KOPT-K1 (cell line): ENCODE results near the gene PLPPR2.
A peak's percentile ranks its signal among the peaks of the same experiment; 100 is the strongest.

ENCODE experiments used
- H3K27ac ChIP-seq: fragments of 200-600 bp; sonication (generic); 2 replicates; pipeline ENCODE4 v1.5.1; 2016; ENCODE audit warnings: antibody characterized with exemption, mild to moderate bottlenecking, low read depth, low read length; ENCODE audit not compliant: poor library complexity, severe bottlenecking
- H3K36me3 ChIP-seq: fragments of 200-600 bp; sonication (generic); 2 replicates; pipeline ENCODE4 v1.5.1; 2017; ENCODE audit warnings: antibody characterized with exemption, mild to moderate bottlenecking, low read length, moderate library complexity; ENCODE audit not compliant: insufficient read depth
- H3K9me3 ChIP-seq: fragments of 200-600 bp; sonication (generic); 2 replicates; pipeline ENCODE4 v1.5.1; 2017; ENCODE audit warnings: antibody characterized with exemption, low read length, mild to moderate bottlenecking; ENCODE audit not compliant: insufficient read depth, poor library complexity, severe bottlenecking

PLPPR2 gene

GRCh38 chr19:11356676-11357550 lies 1.7 kb downstream of the PLPPR2 start:
- Histone ChIP-seq H3K27ac (no peak overlapping the region), H3K36me3 (no peaks in the 10 kb centered on the region), H3K9me3 (no peaks in the 10 kb centered on the region)

- Histone ChIP-seq H3K27ac (no peak overlapping the region), H3K9me3 (no peaks in the 10 kb centered on the region), H3K36me3 (no peaks in the 10 kb centered on the region)
These were observed 4.2 kb downstream of the PLPPR2 start for GRCh38 chr19:11359421-11359820.

DNA sequence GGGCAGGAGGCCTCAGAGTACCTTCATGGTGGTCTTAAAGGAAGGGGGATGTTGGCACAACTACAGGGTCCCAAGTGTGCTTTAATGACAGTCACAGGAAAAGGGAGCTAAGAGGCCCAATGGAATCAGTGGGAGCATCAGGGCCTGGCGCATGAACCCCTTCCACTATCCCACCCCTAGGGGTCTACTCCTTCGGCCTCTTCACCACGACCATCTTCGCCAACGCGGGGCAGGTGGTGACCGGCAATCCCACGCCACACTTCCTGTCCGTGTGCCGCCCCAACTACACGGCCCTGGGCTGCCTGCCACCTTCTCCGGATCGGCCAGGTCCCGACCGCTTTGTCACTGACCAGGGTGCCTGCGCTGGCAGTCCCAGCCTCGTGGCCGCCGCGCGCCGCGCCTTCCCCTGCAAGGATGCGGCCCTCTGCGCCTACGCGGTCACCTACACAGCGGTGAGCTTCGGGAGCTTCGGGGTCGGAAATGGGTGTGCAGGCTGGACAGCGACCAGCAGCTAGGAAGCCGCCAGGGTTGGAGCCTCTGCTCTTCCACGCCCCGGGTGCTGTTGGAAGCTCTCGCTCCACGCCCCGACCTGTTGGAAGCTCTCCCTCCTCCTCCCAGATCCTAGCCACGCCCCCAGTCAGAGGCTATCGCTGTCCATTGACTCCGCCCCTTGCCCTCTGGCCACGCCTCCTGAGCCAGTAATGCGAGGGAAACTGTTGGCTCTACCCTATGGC lies 6.0 kb downstream of the PLPPR2 start:
- no peaks in the 10 kb centered on the region for H3K9me3 ChIP-seq
- H3K27ac ChIP-seq, result no peak overlapping the region
- H3K36me3 ChIP-seq, result no peaks in the 10 kb centered on the region

GRCh38 chr19:11361771-11362731 lies 6.8 kb downstream of the PLPPR2 start:
- H3K9me3 ChIP-seq, result no peaks in the 10 kb centered on the region
- no peak overlapping the region for H3K27ac ChIP-seq
- H3K36me3 ChIP-seq, result no peaks in the 10 kb centered on the region

GRCh38 chr19:11363881-11364280 lies 8.6 kb downstream of the PLPPR2 start:
- Histone ChIP-seq H3K27ac (no peak overlapping the region), H3K9me3 (no peaks in the 10 kb centered on the region), H3K36me3 (no peaks in the 10 kb centered on the region)

DNA sequence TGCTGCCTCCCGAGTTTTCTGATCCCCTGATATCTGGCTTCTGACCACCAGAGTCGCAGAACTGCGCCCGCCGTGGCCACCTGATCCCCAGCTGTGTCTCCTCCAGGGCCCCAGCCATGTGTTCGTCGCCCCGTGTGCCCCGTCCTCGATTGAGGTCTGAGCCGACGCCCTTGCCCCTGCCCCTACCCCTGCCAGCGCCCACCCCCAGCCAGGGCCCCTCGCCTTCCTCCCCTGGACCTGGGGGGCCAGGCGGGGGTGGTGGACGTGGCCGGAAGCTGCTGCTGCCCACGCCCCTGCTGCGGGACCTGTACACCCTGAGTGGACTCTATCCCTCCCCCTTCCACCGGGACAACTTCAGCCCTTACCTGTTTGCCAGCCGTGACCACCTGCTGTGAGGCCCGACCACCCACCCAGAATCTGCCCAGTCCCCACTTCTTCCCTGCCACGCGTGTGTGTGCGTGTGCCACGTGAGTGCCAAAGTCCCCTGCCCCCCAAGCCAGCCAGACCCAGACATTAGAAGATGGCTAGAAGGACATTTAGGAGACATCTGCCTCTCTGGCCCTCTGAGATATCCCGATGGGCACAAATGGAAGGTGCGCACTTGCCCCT lies 9.2 kb downstream of the PLPPR2 start:
- H3K9me3 ChIP-seq, result no peaks in the 10 kb centered on the region
- H3K27ac ChIP-seq, result no peak overlapping the region
- no peaks in the 10 kb centered on the region for H3K36me3 ChIP-seq

GRCh38 chr19:11364935-11365334 lies 9.7 kb downstream of the PLPPR2 start:
- H3K36me3 ChIP-seq, result no peaks in the 10 kb centered on the region
- H3K9me3 ChIP-seq, result no peaks in the 10 kb centered on the region
- no peak overlapping the region for H3K27ac ChIP-seq

GRCh38 chr19:11365557-11366117 lies 10.4 kb downstream of the PLPPR2 start:
- Histone ChIP-seq H3K36me3 (no peaks in the 10 kb centered on the region), H3K9me3 (no peaks in the 10 kb centered on the region), H3K27ac (no peak overlapping the region)

- Histone ChIP-seq H3K27ac (no peak overlapping the region), H3K9me3 (no peaks in the 10 kb centered on the region), H3K36me3 (no peaks in the 10 kb centered on the region)
These were observed 12.3 kb downstream of the PLPPR2 start for GRCh38 chr19:11367528-11367927.

- H3K27ac ChIP-seq, result no peak overlapping the region
- no peaks in the 10 kb centered on the region for H3K36me3 ChIP-seq
- H3K9me3 ChIP-seq, result no peaks in the 10 kb centered on the region
These were observed 15.5 kb downstream of the PLPPR2 start for GRCh38 chr19:11370744-11371143.

DNA sequence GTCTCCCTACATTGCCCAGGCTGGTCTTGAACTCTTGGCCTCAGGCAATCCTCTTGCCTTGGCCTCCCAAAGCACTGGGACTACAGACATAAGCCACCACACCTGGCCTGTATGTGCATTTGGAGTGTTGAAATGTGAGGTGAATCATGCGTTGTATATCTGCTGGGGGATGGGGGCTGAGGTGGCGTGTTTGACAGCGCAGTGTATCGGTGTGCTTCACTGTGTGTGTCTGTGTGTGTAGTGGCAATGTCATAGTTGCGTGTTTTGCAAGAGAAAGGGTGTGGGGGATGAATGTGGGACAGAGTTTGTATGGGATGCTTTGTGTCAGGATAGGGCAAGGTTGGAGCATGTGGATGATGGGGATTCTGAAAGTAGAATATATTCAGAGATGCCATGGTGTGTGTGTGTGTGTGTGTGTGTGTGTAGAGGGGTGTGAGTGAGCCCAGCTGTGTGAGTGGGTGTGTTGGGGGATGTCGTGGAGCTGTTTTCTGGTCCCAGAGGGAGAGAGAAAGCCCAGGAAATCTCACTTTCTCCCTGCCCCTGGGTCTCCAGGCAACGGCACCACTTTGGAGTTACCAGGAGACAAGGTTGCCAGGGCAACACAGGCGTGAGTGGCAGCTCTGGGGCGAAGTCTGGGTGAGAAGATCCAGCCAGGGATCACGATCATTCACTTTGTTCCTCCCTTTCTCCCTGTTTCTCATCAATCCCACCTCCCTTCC lies 18.1 kb downstream of the PLPPR2 start:
- no peak overlapping the region for H3K27ac ChIP-seq
- H3K36me3 ChIP-seq, result no peaks in the 10 kb centered on the region
- no peaks in the 10 kb centered on the region for H3K9me3 ChIP-seq

- Histone ChIP-seq H3K27ac (peak overlapping the region; percentile 78), H3K36me3 (no peaks in the 10 kb centered on the region), H3K9me3 (no peaks in the 10 kb centered on the region)
These were observed 18.7 kb downstream of the PLPPR2 start for GRCh38 chr19:11373885-11374432.

- peak within 1 kb of the TSS; percentile 78 for H3K27ac ChIP-seq
- H3K36me3 ChIP-seq, result no peaks in the 10 kb centered on the region
- no peaks in the 10 kb centered on the region for H3K9me3 ChIP-seq
These were observed 19.4 kb downstream of the PLPPR2 start, which contains the start of gene SWSAP1 for GRCh38 chr19:11374433-11375142. TSS of gene SWSAP1 (plus strand) at chr19:11374666. CDS start at chr19:11374681, 15 bp downstream.
